ENCODE results near the gene RIC8B.

The RIC8B gene

DNA sequence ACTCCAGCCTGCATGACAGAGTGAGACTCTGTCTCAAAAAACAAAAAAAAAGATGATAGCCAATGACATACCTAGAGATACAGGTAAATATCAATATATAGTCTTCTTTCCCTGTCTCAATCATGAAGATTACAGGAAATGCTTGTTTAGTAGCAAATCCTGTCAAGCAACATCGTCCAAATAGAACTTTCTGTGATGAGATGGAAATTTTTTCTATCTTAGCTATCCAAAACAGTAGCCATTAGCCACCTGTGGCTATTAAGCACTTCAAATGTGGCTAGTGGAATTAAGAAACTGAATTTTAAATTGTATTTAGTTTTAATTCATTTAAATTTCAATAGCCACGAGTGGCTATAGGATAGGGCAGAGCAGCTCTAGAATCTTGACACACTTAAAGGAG, 33.2 kb upstream of the RIC8B start:
- no peak overlapping the region for H3K27ac ChIP-seq (ENCODE audit: low read length)
- H3K4me1 ChIP-seq (ENCODE audit: control insufficient read depth in 1 of 2, insufficient read depth in 2 of 2, low read length in 2 of 2) = no peaks in the 10 kb centered on the region
- H3K4me3 ChIP-seq (ENCODE audit: low read depth in 1 of 2, low read length in 2 of 2) = no peak overlapping the region
- H3K9me3 ChIP-seq (ENCODE audit: control insufficient read depth in 1 of 2, low read length in 2 of 2) = no peaks in the 10 kb centered on the region
- H3K36me3 ChIP-seq (ENCODE audit: control insufficient read depth in 1 of 2, insufficient read depth in 2 of 2, low read length in 2 of 2) = no peaks in the 10 kb centered on the region
- H3K27me3 ChIP-seq (ENCODE audit: low read depth, low read length) = no peaks in the 10 kb centered on the region

DNA sequence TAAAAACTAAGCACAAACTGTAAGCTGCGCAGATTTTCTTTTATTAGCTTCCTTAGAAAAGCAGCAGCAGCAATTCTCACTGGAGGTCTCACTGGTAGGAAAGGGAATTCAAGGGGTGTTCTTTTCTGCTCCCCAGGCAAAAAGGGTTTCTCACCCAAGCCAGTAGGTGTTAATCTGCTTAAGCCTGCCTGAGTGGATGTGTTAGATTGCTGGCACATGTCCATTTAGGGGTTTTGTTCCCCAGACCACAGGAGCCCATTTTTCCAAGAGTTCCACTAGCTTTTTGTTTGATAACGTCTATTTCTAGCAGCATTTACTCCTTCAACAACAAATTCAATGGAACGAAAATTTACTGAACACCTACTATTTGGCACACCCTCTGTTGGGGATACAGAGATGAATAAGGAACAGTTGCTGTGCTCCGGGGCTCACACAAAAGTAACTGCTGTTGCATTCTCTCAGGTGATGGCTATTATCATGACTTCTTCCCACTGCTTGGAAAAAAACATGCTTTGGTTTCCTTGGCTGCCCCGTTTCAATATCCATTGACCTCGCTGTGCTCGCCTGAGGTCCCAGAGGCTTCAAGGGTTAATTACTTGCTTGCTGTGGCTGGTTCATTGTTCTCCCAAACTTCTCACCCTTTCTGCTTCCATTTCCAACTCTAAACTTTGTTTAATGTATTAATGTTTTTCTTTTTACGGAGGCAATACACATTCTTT, 31.1 kb upstream of the RIC8B start:
- Histone ChIP-seq H3K36me3 (ENCODE audit: control insufficient read depth in 1 of 2, insufficient read depth in 2 of 2, low read length in 2 of 2) (no peaks in the 10 kb centered on the region), H3K4me3 (ENCODE audit: low read depth in 1 of 2, low read length in 2 of 2) (no peak overlapping the region), H3K4me1 (ENCODE audit: control insufficient read depth in 1 of 2, insufficient read depth in 2 of 2, low read length in 2 of 2) (no peaks in the 10 kb centered on the region), H3K9me3 (ENCODE audit: control insufficient read depth in 1 of 2, low read length in 2 of 2) (no peaks in the 10 kb centered on the region), H3K27me3 (ENCODE audit: low read depth, low read length) (no peaks in the 10 kb centered on the region), H3K27ac (ENCODE audit: low read length) (no peak overlapping the region)

DNA sequence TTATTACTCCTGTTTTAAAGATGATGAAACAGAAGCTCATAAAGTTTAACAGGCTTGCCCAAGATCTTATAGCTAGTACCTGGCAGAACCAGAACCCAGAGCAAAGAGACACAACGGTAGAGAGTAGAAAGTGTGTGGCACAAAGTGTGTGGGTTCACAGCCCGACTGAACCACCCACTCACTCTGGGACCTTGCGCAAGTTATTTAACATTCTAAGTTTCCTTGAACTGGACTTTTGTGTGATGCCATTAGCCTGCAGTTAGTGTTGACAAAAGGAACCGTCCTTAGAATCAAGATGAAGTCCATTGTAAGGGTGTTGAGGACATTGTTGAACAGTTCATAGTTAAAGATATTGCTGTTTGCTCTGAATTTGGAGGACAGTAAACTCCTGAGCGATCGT, 29.9 kb upstream of the RIC8B start:
- Histone ChIP-seq H3K9me3 (ENCODE audit: control insufficient read depth in 1 of 2, low read length in 2 of 2) (no peaks in the 10 kb centered on the region), H3K4me3 (ENCODE audit: low read depth in 1 of 2, low read length in 2 of 2) (no peak overlapping the region), H3K27ac (ENCODE audit: low read length) (no peak overlapping the region), H3K4me1 (ENCODE audit: control insufficient read depth in 1 of 2, insufficient read depth in 2 of 2, low read length in 2 of 2) (no peaks in the 10 kb centered on the region), H3K36me3 (ENCODE audit: control insufficient read depth in 1 of 2, insufficient read depth in 2 of 2, low read length in 2 of 2) (no peaks in the 10 kb centered on the region), H3K27me3 (ENCODE audit: low read depth, low read length) (no peaks in the 10 kb centered on the region)

DNA sequence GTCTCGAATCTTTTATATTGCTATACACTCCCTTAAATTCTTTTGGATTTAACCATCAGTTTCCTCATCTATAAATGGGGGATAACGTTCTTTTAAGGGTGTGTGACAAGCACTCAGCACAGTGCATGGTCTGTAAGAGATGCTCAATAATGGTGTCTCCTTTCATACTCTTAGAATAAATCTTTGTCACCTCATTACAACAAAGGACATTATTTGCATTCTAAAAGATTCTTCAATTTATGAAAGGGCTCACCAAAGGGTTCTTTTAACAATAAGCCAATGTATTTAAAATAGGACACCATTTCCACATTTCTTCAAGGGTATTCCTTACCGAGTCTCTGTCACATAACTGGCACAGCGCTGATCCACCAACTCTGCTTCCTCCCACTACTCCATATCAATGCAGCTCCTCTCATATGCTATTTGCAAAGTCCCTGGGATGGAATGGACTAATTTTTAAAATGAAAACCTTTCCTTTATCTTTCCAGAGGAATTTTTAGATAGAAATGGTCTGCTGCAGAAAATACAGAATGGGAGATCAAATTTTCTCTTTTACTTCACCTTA, 29.2 kb upstream of the RIC8B start:
- Histone ChIP-seq H3K27me3 (ENCODE audit: low read depth, low read length) (no peaks in the 10 kb centered on the region), H3K4me3 (ENCODE audit: low read depth in 1 of 2, low read length in 2 of 2) (no peak overlapping the region), H3K9me3 (ENCODE audit: control insufficient read depth in 1 of 2, low read length in 2 of 2) (no peaks in the 10 kb centered on the region), H3K27ac (ENCODE audit: low read length) (no peak overlapping the region), H3K4me1 (ENCODE audit: control insufficient read depth in 1 of 2, insufficient read depth in 2 of 2, low read length in 2 of 2) (no peaks in the 10 kb centered on the region), H3K36me3 (ENCODE audit: control insufficient read depth in 1 of 2, insufficient read depth in 2 of 2, low read length in 2 of 2) (no peaks in the 10 kb centered on the region)

DNA sequence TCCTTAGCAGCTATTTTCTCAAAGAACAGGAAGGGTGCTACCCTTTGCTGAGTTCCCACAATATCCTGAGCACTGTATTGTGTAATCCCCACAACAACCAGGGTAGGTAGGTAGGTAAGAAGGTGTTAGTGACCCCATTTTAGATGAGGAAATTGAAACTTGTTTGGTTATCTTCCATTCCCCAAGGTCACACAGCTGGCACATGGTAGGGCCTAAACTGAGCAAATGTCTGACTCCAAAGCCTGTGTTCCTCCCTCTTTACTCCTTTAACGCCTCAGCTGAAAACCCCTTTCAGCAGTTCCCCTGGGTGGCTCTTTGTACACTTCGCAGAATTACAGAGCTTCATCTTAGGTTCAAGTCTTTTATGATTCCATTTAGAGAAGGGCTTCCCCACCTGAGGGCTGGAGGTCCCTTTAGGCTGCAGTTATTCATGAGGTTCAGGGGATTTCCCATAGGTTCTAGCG, 26.5 kb upstream of the RIC8B start:
- Histone ChIP-seq H3K27me3 (ENCODE audit: low read depth, low read length) (no peaks in the 10 kb centered on the region), H3K36me3 (ENCODE audit: control insufficient read depth in 1 of 2, insufficient read depth in 2 of 2, low read length in 2 of 2) (no peaks in the 10 kb centered on the region), H3K9me3 (ENCODE audit: control insufficient read depth in 1 of 2, low read length in 2 of 2) (no peaks in the 10 kb centered on the region), H3K4me3 (ENCODE audit: low read depth in 1 of 2, low read length in 2 of 2) (no peak overlapping the region), H3K27ac (ENCODE audit: low read length) (no peak overlapping the region), H3K4me1 (ENCODE audit: control insufficient read depth in 1 of 2, insufficient read depth in 2 of 2, low read length in 2 of 2) (no peaks in the 10 kb centered on the region)

DNA sequence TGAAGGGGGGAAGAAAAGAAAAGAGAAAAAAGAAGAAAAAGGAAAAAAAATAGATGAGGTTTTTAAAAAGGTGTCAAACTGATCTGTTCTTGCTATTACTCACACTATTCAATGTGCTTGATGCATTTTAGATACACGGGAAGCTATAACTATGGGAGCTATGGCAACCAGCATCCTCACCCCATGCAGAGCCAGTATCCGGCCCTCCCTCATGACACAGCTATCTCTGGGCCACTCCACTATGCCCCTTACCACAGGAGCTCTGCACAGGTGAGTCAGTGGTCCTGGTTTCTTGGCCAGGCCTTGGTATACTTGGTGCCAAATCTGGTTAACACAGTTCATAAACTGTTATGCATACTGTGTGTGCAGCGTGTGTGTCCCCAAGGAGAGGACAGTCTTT, 24.0 kb upstream of the RIC8B start:
- Histone ChIP-seq H3K9me3 (ENCODE audit: control insufficient read depth in 1 of 2, low read length in 2 of 2) (no peaks in the 10 kb centered on the region), H3K36me3 (ENCODE audit: control insufficient read depth in 1 of 2, insufficient read depth in 2 of 2, low read length in 2 of 2) (no peaks in the 10 kb centered on the region), H3K4me3 (ENCODE audit: low read depth in 1 of 2, low read length in 2 of 2) (no peak overlapping the region), H3K4me1 (ENCODE audit: control insufficient read depth in 1 of 2, insufficient read depth in 2 of 2, low read length in 2 of 2) (no peaks in the 10 kb centered on the region), H3K27ac (ENCODE audit: low read length) (no peak overlapping the region), H3K27me3 (ENCODE audit: low read depth, low read length) (no peaks in the 10 kb centered on the region)

DNA sequence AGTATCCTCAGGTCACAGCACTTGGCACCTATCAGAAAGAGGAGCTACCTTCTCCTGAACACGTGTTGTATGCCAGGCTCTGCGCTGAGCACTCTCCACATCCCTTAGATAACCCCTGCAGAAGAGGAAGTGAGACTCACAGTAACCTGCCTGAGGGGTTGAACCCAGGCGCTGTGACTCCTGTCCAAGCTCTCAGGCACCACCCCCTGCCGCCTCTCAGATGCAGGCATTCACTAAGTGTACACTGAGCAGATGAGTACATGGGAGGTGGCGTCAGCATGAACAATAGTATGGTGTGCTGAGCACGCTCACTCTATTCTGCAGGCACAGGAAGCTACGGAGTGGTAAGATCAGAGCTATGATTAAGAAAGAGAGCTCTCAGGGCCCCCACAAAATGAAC, 21.0 kb upstream of the RIC8B start:
- Histone ChIP-seq H3K9me3 (ENCODE audit: control insufficient read depth in 1 of 2, low read length in 2 of 2) (no peaks in the 10 kb centered on the region), H3K27ac (ENCODE audit: low read length) (no peak overlapping the region), H3K36me3 (ENCODE audit: control insufficient read depth in 1 of 2, insufficient read depth in 2 of 2, low read length in 2 of 2) (no peaks in the 10 kb centered on the region), H3K4me1 (ENCODE audit: control insufficient read depth in 1 of 2, insufficient read depth in 2 of 2, low read length in 2 of 2) (no peaks in the 10 kb centered on the region), H3K4me3 (ENCODE audit: low read depth in 1 of 2, low read length in 2 of 2) (no peak overlapping the region), H3K27me3 (ENCODE audit: low read depth, low read length) (no peaks in the 10 kb centered on the region)

DNA sequence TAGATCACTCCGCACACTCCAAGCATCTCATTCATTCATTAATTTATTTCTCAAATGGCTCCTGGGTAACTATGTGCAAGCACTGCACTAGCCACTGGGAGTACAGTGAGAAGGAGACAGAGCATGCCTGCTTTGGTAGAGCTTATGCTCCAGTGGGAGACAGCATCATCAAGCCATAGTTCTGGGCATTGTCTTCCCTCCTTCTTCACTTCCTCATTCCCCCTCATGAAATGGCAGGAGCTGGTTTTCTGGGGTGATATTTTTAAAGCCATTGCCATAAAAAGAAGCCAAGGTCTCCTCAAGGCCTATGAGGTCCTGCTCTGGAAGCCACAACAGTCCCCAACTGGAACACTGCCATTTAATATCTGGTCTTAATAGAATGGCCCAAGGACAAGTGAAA, 20.2 kb upstream of the RIC8B start:
- Histone ChIP-seq H3K36me3 (ENCODE audit: control insufficient read depth in 1 of 2, insufficient read depth in 2 of 2, low read length in 2 of 2) (no peaks in the 10 kb centered on the region), H3K4me3 (ENCODE audit: low read depth in 1 of 2, low read length in 2 of 2) (no peak overlapping the region), H3K4me1 (ENCODE audit: control insufficient read depth in 1 of 2, insufficient read depth in 2 of 2, low read length in 2 of 2) (peaks cover 0 to 5% of the 10 kb centered on the region in 2 donors), H3K27me3 (ENCODE audit: low read depth, low read length) (no peaks in the 10 kb centered on the region), H3K27ac (ENCODE audit: low read length) (no peak overlapping the region), H3K9me3 (ENCODE audit: control insufficient read depth in 1 of 2, low read length in 2 of 2) (no peaks in the 10 kb centered on the region)

DNA sequence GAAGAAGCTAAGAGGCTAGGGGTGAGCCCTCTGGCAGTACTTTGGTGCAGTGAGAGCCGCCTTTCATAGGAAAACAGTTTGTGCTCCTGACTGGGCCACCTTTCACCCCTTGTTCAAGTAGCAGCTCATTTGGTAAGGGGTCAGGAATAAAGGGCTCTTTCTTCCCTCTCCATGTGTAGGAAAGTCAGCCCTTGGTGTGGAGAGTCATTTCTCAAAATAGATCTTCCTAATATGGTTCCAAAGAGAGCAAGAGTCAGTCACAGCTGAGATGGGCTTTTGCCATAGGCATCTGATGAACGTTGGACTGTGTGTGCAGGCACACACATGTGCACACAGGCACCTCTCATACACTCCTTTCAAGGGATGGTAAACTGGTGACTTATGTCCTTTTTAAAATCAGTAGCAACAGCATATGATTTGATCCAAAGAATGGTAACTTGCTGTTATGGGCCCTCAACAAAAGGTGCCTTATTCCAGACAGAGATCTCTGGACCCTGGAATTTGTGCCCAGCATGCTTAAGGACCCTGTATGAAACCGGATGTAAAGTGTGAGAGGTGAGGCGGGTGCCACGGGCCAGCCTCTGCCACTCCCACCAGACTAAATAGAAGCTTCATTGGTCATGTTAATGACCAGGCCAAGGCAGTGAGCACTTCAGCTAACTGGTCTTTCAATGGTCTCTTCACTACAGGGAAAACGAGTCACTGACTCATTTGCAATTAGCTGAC, 16.7 kb upstream of the RIC8B start:
- Histone ChIP-seq H3K9me3 (ENCODE audit: control insufficient read depth in 1 of 2, low read length in 2 of 2) (no peaks in the 10 kb centered on the region), H3K4me1 (ENCODE audit: control insufficient read depth in 1 of 2, insufficient read depth in 2 of 2, low read length in 2 of 2) (peaks cover 0 to 10% of the 10 kb centered on the region in 2 donors), H3K4me3 (ENCODE audit: low read depth in 1 of 2, low read length in 2 of 2) (no peak overlapping the region), H3K36me3 (ENCODE audit: control insufficient read depth in 1 of 2, insufficient read depth in 2 of 2, low read length in 2 of 2) (no peaks in the 10 kb centered on the region), H3K27me3 (ENCODE audit: low read depth, low read length) (no peaks in the 10 kb centered on the region), H3K27ac (ENCODE audit: low read length) (no peak overlapping the region)

DNA sequence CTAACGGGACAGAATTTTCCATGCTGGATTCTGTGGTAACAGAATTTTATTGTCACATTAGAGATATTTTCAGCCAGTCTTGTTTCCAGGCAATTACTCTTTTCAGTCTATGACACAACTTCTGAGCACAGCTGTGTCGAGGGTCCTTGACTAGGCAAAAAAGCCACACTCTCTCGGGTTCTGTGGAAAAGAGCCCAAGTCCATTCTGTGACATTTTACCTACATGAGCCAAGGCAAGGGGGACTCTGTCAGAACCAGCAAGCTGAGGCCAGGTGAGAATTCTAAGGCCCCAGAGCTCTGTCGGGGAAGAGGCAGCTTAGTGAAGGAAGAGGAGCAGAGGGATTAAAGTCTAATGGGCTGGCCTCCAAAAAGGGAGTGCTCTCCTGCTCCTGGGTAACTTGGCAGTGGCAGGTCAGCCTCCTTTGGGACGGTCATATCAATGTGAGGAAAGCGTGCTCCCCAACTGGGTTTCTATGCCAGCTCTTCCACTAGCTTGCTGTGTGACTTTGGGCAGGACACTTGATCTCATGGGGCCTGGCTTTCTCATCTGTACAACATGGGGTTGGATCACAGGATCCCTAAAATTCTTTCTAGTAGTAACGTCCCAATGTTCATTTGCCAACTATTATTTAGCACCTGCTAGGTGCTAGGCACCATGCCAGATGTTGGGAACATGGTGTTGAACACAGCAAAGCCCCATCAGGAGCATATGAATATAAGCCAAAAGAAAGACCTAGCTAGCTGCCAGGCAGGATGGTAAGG, 16.0 kb upstream of the RIC8B start:
- Histone ChIP-seq H3K4me1 (ENCODE audit: control insufficient read depth in 1 of 2, insufficient read depth in 2 of 2, low read length in 2 of 2) (peaks cover 0 to 10% of the 10 kb centered on the region in 2 donors), H3K27ac (ENCODE audit: low read length) (peak overlapping the region; percentile 24)

DNA sequence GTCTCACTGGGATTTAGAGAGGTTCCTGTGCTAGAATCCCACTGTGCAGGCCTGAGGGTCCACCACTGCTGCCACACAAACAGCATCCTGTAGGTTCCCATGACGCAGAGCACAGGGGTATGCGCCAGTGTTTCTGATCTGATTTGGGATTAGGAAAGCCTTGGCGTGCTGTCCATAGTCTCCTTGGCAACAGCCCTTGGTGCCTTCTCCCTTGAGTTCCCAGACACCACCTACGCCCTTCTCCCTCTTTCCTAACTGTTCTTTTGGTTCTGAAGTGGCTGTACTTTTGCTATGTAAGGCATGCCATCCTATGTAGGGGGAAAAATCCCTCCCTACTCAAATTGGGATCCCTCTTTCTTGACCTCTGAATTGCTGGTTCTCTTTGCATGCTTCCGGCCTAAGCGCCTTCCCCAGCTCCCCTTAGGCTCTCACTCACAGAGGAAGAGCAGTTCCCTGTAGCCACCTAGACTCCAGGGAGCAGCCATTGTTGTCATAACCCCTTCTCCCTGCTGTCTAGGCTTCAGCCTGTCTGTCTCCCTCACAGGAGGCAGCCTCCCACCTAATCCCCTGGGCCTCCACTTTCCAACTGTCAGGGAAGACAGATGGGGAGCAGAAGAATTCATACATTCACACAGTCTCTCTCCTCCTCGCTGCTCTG, 14.8 kb upstream of the RIC8B start:
- no peaks in the 10 kb centered on the region for H3K36me3 ChIP-seq (ENCODE audit: control insufficient read depth in 1 of 2, insufficient read depth in 2 of 2, low read length in 2 of 2)
- no peak overlapping the region for H3K27ac ChIP-seq (ENCODE audit: low read length)
- peaks cover 0 to 10% of the 10 kb centered on the region in 2 donors for H3K4me1 ChIP-seq (ENCODE audit: control insufficient read depth in 1 of 2, insufficient read depth in 2 of 2, low read length in 2 of 2)
- H3K4me3 ChIP-seq (ENCODE audit: low read depth in 1 of 2, low read length in 2 of 2) = peak overlapping the region in 1 of 2 donors; percentile 5
- no peaks in the 10 kb centered on the region for H3K27me3 ChIP-seq (ENCODE audit: low read depth, low read length)
- H3K9me3 ChIP-seq (ENCODE audit: control insufficient read depth in 1 of 2, low read length in 2 of 2) = no peaks in the 10 kb centered on the region

More for the DNA sequence above, 16.0 kb upstream of the RIC8B start:
- Histone ChIP-seq H3K27me3 (ENCODE audit: low read depth, low read length) (no peaks in the 10 kb centered on the region), H3K36me3 (ENCODE audit: control insufficient read depth in 1 of 2, insufficient read depth in 2 of 2, low read length in 2 of 2) (no peaks in the 10 kb centered on the region), H3K4me3 (ENCODE audit: low read depth in 1 of 2, low read length in 2 of 2) (no peak overlapping the region), H3K9me3 (ENCODE audit: control insufficient read depth in 1 of 2, low read length in 2 of 2) (no peaks in the 10 kb centered on the region)
